Activated CD4-positive, alpha-beta T cell treated with anti-CD3 and anti-CD28 coated beads, Interleukin-2, amount 50 U/mL, for 1 hour (primary cell): ENCODE results near the gene POMC.
A peak's percentile ranks its signal among the peaks of the same experiment; 100 is the strongest.
"Not testable (repeated sequence)": the region's sequence is repeated elsewhere in the genome, so short reads cannot be mapped to it uniquely, and the experiment has no call there.

Experiments used
- DNase-seq: peaks from one replicate; pipeline ENCODE4 v3.0.0-alpha.2; 2020

POMC gene

DNA sequence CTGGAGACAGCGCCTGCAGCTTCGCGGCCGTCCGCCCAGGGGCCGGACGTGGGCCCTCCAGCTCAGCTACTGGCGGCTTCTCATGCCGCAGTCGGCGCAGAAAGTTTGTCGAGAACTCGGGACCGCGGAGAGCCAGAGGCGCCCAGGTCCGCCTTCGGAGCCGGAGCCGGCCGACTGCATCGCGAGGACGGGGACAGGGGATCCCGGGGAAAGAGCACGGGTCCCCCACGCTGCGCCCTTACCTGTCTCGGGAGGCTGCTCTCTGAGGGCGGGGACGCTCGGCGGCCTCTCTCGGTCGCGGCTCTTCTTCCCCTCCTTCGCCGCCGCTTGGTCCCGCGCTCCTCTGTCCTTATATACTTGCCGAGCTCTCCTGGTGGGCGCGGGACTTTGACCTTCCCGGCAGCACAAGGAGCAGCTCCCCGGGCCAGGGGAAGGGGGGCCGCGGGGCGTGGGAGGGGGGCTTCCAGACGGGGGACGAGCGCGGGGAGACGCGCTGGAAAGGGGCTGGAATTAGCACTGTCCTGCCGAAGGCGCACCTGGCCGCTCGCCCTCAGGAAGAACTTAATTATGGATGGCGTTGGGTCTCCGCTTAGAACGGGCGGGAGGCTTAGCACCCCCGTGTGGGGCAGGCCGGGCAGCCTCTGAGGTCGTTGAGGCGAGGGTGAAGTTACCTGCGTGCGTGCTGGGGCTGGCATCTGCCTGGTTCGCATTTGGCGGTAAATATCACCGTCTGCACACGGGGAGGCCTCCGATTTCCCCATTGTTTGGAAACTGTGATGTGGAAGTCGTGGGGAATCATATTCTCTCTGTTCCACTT lies at the start of gene POMC:
TSS of gene POMC (minus strand) at position 325 of the 817 bp plus-strand sequence. CDS start 3,808 bp downstream, outside the sequence.
- DNase-seq = peak; percentile 13

DNA sequence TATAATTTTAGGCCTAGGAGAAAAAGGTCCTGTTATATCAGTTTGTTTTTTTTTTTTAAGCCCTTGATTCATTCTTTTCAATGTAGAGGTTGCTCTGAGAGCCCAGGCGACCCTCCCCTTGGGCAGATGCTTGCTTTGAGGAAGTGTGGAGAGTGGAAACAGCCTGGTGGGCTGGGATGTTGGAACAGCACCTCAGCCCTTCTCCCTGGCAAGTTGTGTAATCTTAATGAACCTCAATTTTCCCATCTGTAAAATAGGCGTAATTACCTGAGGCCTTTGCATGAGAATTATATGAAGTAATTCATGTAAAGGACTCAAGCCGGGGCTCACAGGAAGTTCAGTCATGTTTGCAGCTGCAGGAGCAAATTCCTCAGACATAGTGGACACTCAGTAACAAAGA lies 49.7 kb upstream of the POMC start:
- no peak for DNase-seq

DNA sequence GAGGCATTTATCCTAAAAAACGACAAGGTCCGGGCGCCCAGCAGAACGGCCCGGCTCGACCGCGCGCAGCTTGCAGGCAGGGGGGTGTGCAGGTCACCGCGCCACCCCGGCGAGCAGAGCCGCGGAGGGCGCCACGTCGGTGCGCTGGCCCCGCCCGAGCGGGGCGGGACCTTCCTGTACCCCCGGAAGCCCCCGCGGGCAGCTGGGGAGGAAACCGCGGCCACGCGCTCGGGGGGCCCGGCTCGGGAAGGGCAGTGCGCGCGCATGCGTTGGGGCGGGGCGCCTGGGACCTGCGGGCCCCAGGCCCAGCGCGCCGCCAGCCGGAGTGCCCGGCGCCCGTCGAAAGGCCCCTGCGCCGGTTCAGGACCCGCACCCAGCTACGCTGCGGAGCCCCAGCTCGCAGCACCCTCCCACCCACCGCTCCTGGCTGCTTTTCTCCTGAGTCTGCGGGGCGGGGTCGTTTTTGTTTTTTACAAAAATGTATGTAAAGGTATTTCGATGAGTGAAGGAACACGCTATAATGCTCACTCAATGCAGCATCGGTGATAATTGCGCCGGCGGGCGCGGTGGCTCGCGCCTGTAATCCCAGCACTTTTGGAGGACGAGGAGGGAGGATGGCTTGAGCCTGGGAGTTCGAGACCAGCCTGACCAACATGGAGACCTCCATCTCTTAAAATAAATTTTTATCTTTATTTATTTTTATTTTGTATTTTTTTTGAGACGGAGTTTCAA lies 47.7 kb upstream of the POMC start:
- DNase-seq = peak; percentile 72

DNA sequence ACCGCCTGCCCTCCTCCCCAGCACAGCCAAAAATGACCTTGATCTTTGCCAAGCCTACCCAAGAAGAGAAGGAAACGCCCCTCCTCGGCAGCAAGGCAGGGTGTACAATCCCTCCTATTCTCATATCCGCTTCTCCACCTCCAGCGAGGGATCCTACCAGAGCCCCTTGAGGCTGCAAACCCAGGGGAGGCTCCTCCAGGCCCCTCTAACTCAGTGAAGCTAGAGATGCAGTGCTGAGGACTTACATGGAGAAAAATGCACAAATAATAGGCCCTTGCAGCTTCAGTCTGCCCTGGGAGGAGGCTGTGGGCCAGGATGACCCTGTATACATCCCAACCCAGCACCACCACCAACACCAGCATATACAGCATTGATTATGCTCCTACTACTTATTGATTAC lies 46.9 kb upstream of the POMC start:
- no peak for DNase-seq

DNA sequence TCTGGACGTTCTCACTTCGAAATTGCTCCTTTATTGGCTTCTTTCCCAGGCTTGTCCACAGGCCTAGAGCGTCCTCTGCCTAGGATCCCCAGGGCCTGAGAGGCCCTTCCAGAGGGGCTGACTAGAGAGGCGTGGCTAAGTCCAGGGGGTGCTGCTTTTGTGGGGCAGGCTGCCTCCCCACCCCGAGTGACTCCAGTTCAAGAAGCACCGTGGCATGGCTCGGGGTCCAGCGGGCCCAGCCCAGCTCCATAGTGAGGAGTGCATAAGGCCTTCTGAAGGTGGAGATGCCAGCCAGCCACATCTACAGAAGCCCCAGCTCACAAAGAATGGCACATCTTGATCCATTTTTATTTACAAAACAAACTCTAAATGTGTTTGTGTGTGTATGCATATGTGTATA lies 44.8 kb upstream of the POMC start:
- DNase-seq = no peak

DNA sequence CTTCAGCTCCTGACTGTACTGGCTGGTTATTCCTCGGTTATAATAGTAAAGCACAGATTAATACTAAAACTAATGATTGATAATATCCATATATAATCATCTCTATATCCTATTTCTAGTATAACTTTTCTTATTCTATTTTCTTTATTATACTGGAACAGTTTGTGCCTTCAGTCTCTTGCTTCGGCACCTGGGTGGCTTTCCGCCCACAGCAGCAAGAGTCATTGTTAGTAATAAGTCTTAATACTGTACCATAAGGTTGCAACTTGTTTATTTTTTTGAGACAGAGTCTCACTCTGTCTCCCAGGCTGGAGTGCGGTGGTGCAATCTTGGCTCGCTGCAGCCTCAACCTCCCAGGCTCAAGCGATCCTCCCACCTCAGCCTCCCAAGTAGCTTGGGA lies 42.5 kb upstream of the POMC start:
- DNase-seq = not testable (repeated sequence)

DNA sequence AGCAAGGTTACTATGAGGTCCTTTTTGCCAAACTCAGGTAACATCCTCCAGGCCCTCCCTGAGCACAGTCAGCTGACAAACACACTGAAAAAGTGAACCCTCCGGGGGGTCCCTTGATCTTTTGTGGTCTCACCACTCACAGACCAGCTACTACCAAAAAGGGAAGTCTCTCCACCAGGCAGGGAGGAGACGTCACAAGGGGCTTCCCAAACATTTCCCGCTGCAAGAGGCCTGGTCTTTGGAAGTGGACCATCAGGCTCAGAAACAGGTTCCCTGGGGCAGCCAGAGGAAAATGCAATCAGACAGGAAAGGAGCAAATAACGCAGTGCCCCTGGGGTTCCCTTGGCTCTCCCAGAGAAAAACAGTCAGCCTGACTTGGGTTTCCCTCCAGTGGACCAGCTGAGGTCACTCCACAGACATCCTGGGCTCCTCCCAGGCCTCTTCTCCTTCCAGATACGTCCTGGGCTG lies 38.7 kb upstream of the POMC start:
- DNase-seq = no peak

DNA sequence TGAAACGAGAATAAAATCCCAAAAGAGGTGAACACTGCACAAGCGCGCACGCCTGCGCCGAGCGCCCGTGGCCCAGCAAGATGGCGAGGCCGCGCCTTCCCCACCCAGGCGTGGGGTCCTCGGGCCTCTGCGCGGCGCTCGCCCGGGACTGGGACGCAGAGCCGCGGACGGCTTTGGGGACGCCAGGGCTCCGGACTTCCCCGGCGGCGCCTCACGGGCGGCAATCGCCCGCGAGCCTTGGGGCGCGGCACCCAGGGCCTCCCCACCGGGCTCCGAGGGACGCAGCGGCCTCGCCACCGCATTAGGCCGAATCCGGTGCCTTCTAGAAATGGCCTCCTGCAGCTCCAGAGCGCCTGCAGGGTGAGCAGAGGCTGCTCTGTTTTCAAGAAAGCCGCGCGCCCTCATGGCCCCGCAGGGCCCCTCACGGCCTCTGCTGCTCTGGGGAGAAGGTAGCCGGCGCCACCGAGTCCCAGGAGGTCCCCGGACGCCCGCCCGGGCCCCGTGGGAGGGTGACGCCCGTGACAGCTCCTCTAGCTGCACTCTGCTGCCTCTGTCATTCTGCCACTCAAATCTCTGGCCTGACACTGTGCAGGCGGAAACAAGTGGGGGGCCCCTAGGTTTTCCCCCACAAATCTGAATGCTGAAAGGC lies 35.9 kb upstream of the POMC start:
- no peak for DNase-seq

DNA sequence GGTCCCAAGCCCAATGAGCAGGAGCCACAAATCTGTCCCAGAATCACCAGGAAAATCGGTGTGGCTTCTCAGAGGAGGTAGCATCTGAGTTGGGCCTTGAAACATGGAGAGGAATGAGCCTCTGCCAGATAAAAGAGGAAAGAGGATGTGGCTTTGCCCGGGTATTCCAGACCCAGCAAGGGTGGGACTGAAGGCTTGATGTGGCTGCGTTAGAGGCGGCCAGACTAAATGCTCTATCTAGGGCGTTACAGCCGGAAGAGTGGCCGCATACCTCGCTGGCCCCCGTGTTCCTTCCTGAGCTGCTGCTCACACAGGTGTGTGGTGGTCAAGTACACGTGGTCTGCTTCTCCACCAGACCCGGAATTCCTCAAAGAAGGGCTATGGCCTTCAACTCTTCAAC lies 33.9 kb upstream of the POMC start:
- DNase-seq = no peak

DNA sequence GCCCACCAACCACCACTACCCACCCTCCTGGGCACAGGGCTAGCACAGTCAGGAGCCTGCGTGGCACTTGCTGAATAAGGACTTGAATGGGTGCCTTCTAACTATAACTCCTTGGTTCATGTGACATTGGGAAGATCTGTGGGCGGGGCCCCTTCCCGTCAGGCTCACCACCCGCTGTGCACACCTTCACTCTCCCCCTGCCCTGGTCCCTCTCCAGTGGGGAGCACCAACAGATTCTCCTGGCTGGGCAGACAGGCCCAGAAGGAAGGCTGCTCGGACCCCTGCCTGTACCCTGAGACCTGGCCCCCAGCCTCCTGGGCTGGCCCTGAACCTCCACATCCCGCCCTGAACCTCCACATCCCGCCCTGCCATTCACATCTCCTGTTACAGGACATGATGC lies 33.4 kb upstream of the POMC start:
- no peak for DNase-seq

DNA sequence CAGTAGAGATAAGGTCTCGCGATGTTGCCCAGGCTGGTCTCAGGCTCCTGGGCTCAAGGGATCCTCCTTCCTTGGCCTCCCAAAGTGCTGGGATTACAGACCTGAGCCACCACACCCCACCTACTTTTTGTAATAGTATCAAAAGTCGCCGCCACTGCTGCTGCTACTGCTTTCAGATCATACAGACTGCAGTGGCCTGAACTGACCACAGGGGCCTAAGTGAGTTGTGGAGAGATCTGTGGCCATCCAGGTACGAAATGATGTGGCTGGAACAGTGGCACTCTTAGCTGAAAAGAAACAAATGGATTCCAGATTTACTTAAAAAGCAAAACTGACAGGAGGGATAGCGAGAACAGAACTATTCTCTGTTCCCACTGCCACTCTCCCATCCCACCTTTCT lies 32.9 kb upstream of the POMC start:
- DNase-seq = no peak

DNA sequence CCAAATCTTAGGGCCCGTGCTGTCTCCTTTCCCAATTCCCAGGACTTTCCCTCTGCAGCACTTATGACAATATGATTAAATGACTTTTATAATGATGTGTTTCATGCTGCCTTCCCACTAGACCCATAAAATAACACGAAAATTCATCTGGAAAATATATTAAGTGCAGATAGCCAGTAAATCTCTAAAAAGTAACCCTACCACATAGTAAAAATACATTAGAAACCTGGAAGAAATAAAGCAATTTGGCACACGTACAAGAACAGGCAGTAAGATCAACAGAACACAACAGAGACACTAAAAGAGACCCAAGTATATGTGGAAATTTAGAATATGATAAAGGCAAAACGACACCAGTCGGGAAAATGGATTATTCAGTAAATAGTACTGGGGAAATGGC lies 30.2 kb upstream of the POMC start:
- DNase-seq = no peak

DNA sequence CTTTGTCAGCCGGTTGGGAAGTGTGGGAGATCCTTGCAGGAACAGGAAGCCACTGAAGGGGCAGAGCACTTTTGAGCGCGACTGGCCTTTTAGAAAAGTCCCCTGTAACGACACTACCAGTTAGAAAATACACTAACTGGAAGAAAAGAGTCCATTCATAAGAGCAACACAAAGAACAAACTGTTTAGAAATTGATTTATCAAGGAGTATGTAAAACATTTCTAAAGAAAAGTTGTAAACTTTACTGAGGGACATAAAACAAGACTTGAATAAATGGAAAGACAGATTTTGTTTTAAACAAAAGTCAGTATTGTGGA lies 29.8 kb upstream of the POMC start:
- no peak for DNase-seq

DNA sequence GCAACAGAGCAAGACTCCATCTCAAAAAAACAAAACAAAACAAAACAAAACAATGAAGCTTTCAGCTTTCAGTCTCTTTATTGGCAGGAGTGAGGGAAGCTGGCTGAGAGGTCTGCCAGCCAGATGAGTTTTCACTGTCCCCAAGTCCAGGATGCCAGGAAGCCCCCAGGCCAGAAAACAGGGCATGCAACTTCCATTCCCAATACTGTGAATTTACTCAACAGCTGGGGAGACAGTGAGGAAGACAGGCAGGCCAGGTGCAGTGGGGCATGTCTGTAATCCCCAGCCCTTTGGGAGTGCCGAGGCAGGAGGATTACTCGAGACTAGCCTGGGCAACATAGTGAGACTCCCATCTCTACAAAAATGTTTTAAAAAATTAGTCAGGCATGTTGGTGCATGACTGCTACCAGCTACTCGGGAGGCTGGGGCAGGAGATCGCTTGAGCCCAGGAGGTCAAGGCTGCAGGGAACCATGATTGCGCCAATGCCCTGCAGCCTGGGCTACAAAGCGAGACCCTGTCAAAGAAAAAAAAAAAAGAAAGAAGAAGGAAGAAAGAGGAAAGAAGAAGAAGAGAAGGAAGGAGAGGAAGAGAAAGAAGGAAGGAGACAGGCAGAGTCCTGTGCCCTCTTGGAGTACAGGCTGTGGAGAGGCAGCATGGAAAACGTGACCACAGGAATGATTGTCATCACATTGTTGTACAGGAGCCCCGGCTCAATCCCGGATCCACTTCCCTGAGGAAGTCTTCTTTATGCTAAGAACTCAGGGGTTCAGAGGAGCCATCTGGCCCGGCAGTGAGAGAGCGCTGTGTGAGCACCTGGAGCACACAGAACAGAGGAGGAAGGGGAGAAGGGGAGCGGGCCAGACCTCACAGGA lies 29.2 kb upstream of the POMC start:
- DNase-seq = no peak

DNA sequence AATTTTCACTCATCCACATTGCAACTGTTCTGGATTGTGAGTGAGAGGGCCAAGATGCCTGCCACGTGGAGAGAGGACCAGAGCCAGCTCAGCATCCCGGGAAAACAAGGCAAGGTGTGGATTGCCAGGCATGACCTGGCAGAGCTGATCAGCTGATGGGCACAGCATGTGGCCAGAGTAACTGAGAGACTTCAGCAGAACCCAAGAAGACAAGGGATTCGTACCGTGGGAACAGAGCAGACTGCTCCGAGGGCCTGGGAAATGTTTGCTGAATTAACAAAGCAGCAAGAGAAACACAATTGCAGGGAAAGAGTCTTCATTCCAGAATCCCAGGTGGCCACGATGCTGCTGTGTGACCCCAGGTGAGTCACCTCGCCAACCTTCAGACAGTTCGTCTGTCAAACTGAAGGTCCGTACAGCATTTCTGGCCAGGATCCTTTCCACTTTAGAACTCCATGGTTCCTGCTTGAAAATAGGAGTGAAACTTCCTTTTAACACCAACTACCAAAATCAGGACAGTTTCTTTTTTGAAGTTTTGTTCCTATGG lies 26.3 kb upstream of the POMC start:
- DNase-seq = no peak

DNA sequence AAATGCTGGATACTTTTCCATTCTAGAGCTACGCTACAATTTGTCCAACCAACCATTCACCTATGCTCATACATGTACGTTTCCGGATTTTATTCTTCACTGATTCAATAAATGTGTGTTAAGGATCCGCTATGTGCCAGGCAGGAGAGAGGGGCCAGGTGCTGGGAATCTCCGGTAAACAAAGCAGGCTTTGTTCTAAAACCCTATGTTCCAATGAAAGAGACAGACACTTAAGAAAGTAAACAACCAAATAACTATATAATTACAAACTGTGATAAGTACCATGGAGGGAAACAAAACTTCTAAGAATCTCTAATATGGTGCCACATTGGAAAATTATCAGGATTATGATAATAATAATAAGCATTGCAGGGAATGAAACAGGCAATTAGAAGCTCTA lies 22.2 kb upstream of the POMC start:
- DNase-seq = no peak

DNA sequence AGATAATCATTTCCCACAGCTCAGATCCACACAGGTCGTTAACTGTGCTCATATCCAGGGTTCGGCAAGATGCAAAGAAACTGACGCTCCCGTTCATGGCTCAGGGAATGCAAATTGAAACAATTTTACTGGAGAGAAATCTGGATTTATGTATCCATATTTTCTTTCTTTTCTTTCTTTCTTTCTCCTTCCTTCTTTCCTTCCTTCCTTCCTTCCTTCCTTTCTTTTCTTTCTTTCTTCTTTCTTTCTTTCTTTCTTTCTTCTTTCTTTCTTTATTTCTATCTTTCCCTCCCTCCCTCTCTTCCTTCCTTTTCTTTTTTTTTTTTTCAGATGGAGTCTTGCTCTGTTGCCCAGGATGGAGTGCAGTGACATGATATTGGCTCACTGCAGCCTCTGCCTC lies 20.0 kb upstream of the POMC start:
- DNase-seq = no peak

DNA sequence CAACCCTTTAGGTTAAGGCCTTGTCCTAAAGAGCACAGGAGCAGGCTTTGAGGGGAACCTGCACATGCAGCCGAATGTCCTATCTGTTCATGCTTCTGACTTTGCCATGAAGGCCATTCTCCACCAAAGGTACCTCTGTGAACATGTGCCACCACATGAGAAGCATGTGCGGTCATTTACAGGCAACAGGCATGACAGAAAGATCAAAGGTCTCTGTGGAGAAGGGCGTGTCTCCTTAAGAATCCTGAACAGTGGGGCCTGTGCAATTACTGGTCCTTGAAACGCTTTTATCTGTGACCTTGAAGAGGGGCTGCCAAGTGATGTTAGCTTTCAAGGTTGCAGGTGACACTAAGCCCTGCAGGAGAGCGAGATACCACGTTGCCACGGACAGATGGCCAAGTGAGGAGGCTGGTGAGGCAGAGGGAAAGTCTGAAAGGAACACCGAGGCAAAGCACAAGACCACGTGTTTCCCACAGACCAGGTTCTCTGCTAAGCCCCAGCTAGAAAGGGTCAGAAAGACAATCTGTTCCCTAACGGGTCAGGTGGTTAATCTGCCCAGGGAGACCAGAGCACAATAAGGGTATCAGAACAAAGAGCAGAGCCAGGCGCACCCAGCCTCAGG lies 19.5 kb upstream of the POMC start:
- DNase-seq = no peak

DNA sequence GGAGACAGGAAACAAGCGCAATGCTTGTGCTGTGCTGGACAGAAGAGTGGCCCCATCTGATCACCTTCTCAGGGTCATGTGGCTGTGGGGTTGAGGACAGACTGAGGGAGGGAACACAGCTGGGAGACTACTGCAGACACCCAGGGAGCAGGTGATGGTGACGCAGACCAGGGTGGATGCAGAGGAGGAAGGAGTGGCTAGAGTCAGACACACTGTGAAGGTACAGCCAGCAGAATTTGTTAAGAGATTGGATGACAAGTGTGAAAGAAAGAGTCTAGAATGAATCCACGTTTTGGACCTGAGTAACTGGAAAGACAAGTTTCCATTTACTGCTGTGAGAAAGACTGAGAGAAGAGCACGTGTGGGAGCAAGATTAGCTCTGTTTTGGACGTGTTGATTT lies 15.9 kb upstream of the POMC start:
- DNase-seq = no peak

DNA sequence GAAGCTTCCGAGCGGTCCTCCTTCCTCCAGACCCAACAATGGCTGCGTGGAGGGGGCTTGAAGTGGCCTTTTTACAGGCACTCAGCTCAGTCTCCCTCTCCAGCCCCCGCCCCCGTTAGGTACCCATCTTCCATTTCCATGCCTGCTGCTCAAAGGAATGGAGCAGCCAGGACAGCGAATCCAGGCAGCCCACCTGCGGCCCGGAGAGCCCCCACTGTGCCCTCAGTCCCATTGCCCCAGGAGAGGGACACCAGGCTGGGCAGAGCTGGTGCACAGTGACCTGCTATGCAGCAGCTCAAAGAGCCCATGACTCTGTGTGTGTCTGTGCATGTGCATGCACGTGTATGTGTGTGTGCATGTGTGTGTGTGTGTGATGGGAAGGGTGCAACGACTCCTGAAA lies 10.6 kb upstream of the POMC start:
- DNase-seq = no peak

DNA sequence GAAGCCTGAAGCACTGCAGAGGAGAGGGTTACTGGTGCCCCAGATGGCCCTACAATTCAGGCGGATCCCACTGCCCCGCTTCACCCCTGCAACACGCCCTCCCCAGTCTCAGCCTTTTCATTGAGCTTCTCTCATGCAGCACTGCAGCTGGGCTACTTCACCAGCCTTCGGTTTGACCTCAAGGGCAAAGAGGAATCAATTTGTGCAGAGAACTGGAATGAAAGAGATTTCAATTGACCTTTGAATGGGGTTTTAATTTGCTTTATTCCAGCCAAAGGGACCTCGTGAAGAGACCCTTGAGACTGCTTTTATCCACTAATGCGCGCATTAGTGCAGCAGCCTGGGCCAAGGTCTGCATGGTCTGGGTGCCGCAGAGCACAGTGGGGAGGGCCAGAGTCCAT lies 8.8 kb upstream of the POMC start:
- DNase-seq = no peak

DNA sequence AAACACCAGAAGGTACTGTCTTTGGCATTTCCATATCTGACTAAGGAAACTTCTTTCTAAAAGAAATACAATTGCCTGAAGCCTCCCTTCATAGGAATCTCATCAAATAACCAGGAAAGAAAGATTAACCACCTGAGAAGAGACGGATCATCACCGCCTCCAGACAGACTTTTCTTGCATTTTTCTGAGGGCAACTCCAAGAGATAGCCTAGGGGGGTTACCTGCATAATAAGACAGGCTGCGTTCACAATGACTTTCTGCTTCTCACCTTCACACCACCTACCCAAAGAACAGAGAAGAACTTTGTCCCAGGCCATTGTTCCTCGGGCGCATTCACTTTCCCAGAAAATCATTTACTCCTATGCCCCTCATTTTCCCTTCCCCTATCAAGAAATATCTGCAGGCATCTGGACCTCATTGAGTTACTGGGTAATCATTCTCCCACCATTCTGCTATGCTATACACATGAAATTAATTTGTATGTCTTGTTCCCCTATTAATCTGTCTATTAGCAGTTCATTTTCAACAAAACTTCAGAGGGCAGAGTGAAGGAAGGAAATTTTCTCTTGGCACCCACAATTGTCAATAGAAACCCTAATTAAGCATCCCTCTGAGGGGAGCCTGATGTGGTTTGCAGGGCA lies 8.3 kb upstream of the POMC start:
- no peak for DNase-seq
